Stimulated activated CD4-positive, alpha-beta T cell treated with anti-CD3 and anti-CD28 coated beads, Interleukin-4, amount 100 ng/mL, for 48 hours (primary cell): ENCODE measurements around the gene FER1L5.

Source experiments
- DNase-seq, 2 donors: peaks; one replicate each; pipeline ENCODE4 v3.0.0-alpha.2; 2020; ENCODE audit warnings: low read depth in 2 of 2

Gene FER1L5

DNA sequence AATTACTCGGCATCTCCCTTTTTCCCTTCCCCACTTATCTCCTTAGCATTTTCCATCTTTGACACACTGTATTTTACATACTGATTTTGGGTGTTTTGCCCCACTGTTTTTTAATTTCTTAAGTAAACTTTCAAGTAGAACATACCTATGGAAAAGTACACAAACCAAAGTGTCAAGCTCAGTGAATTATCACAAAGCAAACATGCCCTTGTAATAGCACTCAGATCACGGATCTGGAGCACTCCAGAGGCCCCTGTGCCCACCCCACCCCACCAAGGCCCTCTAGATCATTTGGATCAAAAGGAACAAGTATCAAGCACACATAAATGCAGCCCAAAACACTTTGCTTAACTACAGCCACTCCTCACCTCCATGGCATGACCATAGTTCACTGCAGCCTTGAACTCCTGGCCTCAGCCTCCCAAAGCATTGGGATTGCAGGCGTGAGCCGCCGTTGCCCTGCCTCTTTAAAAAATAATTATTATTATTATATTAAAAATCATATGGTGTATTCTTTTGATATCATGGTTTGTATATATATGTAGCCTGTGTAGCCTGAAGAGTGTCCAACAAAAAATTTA, 38.1 kb downstream of the FER1L5 start:
- no peak for DNase-seq

DNA sequence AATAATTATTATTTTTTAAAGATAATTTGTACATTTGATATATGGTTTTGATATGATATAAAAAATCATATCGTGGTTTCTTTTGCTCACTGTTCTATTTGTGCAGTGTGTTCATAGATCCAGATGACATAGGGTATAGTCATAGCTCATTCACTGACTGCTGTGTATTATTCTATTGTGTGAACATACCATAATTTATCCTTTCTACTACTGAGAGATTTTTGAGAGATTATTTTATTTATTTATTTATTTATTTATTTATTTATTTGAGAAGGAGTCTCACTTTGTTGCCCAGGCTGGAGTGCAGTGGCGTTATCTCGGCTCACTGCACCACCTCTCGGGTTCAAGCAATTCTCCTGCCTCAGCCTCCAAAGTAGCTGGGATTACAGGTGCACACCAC, 39.0 kb downstream of the FER1L5 start:
- DNase-seq: no peak

DNA sequence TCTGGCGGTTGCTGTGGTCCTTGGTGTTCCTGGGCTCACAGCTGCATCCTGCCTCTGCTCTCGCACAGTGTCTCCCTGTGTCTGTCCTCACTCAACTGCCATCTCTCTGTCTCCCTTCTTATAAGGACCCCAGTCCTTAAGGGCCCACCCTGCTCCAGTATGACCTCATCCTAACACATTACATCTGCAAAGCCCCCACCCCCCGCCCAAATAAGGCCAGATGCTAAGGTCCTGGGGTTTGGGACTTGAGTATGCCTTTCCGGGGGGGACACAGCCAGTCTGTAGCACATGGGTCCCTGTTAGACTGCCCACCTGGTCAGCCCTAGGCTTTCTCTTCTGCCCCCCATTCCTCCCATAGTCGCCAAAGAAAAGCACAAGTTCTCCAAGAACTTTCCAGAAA, 40.7 kb downstream of the FER1L5 start:
- DNase-seq: no peak

- DNase-seq: no peak
Measured at GRCh38 chr2:96683972-96684820, 41.6 kb downstream of the FER1L5 start.

GRCh38 chr2:96684883-96685576, 42.5 kb downstream of the FER1L5 start:
- DNase-seq: no peak

DNA sequence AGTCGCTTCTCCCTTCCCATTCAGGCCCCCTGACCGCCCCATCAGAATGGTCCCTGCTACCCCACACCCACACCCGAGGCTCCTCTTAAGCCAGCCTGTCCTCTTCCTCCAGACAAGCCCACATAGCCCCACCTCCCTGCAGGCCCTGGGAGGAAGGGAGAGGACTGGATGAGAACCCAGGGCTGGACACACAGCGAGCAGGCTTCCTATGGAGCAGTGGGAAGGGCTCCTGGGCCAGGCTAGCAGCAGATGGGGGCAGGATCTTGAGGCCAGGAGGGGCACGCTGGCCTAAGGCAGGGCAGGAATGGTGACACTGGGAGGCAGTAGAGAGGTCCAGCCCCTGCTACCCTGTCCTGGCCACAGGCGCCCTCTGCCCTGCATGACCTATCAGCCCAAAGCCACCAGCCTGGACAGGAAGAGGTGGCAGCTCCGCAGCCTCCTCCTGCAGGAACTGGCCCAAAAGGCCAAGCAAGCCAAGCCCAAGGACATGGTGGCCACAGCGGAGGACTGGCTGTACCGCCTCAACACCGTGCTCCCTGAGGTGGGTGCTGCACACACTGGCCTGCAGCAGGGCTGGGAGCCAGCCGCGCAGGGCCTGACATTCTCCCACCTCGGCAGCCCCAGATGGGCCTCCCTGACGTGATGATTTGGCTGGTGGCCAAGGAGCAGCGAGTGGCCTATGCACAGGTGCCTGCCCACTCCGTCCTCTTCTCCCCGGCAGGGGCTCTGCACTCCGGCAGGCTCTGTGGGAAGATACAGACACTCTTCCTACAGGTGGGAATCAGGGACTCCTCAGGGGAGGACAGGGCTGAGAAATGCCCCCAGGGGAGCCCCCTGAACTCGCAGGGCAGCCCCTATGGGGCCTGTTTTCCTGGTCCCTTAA, 43.3 kb downstream of the FER1L5 start:
- no peak for DNase-seq

DNA sequence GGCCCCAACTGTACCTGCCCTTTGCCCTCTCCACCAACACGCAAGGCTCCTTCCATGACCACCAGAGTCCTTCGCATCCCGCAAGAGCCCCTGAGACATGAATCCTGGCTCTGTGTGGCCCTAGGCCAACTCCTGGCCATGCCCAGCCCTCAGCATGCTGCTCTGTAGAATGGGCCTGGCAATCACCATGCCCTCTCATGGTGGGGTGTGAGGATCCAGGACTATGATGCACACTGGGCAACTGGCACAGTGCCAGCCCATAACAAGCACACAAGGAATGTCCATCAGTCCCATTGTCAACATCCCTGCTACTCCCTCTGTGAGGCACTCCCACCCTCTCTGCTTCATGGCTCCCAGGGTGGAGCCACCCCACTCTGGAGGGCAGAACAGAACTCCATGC, 44.7 kb downstream of the FER1L5 start:
- DNase-seq: no peak

DNA sequence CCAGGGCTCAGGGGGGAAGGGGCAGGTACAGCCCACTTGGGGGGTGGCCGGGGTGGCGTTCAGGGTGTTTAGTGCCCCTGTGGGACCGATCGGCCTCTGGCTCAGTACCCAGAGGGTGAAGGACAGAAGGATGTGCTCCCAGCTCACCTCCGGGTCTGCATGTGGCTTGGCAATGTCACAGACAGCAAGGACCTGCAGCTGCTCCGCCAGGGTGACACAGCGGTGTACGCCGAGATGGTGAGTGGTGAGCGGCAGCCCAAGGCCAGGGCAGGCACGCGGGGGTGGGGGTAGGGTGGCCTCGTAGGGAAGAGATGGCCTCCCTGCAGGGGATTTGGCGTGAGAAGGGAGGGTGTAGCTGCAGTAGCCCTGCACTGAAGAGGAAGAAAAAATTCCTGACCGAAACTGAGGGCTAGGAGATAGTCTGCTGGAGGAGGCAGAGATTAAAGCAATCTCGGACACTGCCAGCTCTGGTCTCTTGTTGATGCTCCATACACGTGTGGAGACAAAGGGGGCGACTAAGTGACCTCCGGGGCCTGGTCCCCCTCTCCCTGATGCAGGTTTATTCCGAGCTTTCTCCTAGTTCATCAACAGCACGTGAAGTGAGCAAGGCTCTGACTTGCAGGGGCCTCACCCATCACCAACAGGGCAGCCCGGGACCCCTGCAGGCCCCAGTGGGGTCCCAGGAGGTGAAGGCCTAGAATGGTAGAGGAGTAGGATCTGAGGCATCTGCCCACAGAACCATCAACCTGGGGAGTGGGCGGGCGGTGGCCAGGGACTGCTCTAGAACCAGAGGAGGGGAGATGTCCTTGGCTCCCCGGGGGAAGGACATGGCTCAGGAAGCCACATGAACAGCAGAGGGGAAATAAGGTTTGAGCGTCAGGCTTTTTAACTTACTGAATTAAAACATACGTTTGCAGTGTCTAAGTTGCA, 45.4 kb downstream of the FER1L5 start:
- no peak for DNase-seq

DNA sequence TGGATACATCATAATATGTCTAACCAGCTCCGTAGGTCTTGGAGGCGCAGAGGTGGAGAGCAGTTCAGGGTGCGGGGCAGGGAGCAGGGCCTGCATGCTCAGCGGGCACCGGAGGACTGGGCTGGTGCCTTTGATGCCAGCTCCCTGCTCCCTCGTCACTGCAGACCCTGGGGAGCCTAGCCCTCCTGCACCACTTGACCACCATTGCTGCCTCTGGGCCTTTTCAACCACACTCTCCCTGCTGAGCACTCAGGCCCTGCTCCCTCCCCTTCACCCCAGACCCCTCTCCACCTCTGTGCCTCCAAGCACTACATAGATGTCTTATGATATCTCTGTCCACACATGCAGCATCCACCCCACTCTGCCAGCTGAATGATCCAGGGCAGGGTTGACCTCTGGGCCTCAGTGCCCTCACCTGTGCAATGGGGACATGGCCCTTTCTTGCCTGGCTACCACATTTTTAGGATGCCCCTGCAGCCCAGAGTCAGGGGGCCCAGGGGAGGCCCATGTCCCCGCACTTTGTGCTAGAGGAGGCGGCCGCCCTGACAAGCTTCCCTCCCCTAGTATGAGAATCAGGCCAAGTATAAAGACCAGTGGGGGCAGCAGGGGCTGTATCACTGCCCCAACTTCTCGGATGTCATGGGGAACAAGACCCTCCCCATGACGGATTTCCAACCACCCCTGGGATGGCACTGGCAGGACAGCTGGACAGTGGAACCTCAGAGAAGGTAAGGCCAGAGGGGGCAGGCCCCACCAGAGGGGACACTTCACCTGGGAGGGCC, 46.3 kb downstream of the FER1L5 start:
- DNase-seq: no peak

DNA sequence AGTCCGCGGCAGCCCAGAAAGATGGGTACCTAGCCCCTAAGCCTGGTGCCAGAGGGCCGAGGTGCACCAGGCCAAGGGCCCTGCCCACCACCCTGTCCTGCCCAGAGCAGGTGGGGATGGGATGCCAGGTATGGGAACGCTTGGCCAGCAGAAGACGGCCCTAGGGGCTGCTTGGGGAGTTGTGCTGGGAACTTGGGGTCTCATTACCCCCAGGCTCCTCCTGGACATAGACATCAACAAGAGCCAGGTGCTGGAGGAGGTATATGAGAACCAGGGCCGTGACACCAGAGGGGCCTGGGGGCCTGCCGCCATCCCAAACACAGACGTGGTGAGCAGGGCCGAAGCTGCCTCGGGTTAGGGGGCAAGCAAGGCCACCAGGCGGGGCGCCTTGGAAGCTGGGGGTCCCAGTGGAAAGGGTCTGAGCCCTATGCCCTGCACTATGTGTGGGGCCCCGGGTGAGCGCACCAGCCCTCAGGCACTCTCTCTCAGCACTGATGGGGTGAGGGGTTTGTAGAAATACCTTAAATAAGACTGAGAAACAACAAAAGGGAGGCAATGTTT, 46.9 kb downstream of the FER1L5 start:
- DNase-seq: no peak

DNA sequence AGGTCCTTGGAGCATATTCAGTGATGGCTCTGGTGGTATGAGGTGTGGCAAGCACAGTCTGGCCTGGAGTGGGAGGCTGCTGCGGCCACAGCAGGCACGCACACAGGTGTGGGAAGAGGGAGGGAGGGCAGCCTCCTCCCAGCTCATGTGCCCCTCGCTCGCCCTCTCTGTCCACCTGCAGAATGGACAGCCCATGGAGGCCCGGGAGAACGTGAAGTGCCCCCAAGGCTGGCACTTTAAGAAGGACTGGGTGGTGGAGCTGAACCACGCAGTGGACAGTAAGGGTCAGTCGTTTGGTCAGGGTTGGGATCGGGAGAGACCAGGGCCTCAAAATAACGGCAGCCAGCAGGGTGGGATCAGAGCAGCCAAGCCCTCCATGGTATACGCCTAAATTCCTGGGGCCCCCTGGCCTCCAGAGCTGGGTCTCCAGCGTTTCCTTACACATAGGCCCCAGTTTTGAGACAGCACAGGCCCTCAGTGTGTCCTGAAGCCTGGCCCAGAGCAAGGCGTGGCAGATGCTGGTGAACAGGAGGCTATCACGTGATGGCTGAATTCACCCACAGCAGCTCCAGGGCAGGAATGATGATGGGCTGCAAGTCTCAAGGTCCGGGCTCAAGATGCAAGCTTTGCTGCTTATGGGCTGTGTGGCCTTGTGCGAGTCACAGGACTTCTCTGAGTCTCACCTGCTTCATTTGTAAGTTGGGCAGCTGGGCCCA, 47.9 kb downstream of the FER1L5 start:
- no peak for DNase-seq

- no peak for DNase-seq
Measured at GRCh38 chr2:96691022-96691612, 48.6 kb downstream of the FER1L5 start.

DNA sequence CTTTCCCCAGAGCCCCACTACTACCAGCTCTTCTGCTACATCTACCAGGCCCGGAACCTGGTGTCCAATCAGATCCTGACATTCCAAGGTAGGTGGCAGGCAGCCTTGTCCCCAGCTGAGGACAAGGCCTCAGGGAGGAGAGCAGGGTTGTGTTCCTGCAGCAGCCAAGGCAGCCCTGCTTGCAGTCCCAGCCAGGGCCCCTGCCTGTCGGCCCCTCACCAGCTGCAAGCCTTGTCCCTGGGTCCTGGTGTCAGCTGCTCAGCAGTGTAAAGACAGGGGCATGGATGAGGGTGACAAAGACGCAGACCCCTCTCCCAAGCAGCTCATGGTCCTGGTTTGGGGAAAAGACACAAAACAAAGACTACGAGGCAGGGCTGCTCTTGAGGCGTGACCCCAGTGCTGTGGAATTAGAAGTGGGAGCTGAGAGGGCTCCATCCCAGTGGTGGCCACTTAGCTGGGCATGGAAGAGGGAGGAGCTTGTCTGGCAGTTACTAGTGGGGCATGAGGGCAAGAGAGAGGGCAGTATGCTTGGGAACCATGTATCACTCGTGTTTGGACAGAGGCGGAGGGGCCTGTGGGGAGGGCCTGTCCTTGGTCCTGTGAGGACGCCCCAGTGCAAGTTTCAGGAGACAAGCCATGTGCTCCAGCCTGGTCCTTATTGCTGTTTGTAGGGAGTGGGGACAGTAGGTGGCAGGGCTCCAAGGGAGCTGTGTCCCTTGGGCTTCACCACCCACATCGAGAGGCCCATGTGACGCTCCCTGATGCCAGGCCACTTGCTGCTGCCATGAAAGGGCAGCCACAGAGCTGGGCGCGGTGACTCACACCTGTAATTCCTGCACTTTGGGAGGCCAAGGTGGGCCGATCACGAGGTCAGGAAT, 49.8 kb downstream of the FER1L5 start:
- no peak for DNase-seq

- no peak for DNase-seq
Measured at GRCh38 chr2:96693286-96694200, 51.0 kb downstream of the FER1L5 start.

DNA sequence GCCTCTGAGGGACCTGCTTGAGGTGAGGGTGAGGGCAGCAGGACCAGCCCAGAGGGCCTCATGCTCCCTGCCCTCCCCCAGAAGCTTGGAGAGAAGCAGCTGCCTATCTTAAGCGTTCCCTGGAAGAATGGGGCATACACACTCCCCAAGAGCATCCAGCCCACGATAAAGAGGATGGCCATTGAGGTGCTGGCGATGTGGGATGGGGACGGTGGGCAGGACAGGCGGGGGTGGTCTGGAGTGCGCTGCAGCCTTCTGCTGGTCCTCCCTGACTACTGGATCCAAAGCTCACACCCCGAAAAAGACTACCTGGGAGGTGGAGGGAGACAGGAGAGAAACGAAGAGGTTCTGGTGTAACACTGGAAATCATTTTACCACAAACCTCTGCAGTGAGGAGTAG, 51.7 kb downstream of the FER1L5 start:
- DNase-seq: no peak

DNA sequence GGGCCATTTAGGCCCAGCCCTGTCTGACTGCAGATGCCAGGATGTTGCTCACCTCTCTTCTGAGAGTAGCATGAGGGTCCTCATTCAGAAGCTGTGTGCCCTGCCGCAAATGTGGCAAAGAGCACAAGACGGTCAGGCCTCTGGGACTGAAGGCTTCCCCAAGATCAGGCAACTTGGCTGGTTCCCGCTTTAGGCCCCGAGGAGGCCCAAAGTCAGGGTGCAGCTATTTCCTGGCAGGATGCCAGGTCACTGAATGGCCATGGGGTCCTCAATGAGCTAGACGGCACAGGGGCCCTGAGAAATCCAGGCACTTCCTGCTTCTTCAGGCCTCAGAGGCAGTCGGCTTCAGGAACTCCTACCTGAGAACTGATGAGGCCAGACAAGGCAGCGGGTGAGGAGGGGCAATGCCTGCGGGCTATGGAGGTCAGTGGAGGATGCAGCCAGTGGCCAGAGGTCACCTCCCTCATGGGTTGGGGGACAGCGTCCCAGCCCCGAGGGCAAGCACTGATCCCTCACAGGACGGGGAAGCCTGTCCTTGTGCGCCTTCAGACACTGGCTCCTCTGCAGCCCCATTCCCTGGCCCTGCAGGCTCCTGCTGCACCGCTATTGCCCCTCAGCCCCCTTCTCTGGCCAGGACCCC, 52.4 kb downstream of the FER1L5 start:
- no peak for DNase-seq
